Mesenchymal stem cell (in vitro differentiated cells and primary cell): ENCODE measurements around the gene COL23A1.

ENCODE experiments used
- DNase-seq: peaks from one replicate; pipeline ENCODE4 v3.0.0-alpha.2; 2013
- H2AFZ ChIP-seq: one replicate; pipeline ENCODE4 v1.6.1; 2013; ENCODE audit warnings: low read depth, mild to moderate bottlenecking, control low read depth, inconsistent platforms, low read length, moderate library complexity
- H2AK5ac ChIP-seq: 2 replicates; pipeline ENCODE4 v1.6.1; 2013; ENCODE audit warnings: low read length, moderate library complexity, mild to moderate bottlenecking, inconsistent platforms; ENCODE audit not compliant: severe bottlenecking
- H2BK120ac ChIP-seq: one replicate; pipeline ENCODE4 v1.6.1; 2013; ENCODE audit warnings: low read depth, mild to moderate bottlenecking, inconsistent platforms, low read length, moderate library complexity
- H2BK12ac ChIP-seq, 2 experiments: one replicate each; pipeline ENCODE4 v1.6.1; 2013; ENCODE audit warnings: inconsistent platforms in 2 of 2, low read length in 2 of 2, mild to moderate bottlenecking in 2 of 2, moderate library complexity in 2 of 2, control low read depth in 1 of 2
- H2BK15ac ChIP-seq: one replicate; pipeline ENCODE4 v1.6.1; 2013; ENCODE audit warnings: mild to moderate bottlenecking, low read depth, inconsistent platforms; ENCODE audit not compliant: poor library complexity, severe bottlenecking
- H2BK5ac ChIP-seq: 2 replicates; pipeline ENCODE4 v1.6.1; 2013; ENCODE audit warnings: low read depth, mild to moderate bottlenecking, low read length, control low read depth, inconsistent platforms; ENCODE audit not compliant: poor library complexity, severe bottlenecking
- H3K14ac ChIP-seq, 2 experiments: one replicate each; pipeline ENCODE4 v1.6.1; 2013; ENCODE audit warnings: inconsistent platforms in 2 of 2, low read length in 2 of 2, control low read depth in 1 of 2, mild to moderate bottlenecking in 1 of 2, moderate library complexity in 1 of 2
- H3K18ac ChIP-seq, 2 experiments: one replicate each; pipeline ENCODE4 v1.6.1; 2013; ENCODE audit warnings: inconsistent platforms in 2 of 2, low read length in 2 of 2, control low read depth in 1 of 2, low read depth in 1 of 2, mild to moderate bottlenecking in 1 of 2
- H3K23ac ChIP-seq, 2 experiments: one replicate each; pipeline ENCODE4 v1.6.1; 2013; ENCODE audit warnings: inconsistent platforms in 2 of 2, low read length in 2 of 2, mild to moderate bottlenecking in 2 of 2, moderate library complexity in 2 of 2, control low read depth in 1 of 2
- H3K27ac ChIP-seq: 2 replicates; pipeline ENCODE4 v1.5.1; 2013; ENCODE audit warnings: mild to moderate bottlenecking, moderate library complexity, low read length, control low read depth, inconsistent platforms; ENCODE audit not compliant: poor library complexity, severe bottlenecking
- H3K27me3 ChIP-seq, 2 experiments: 2 replicates each; pipeline versions ENCODE4 v1.6.1 to v1.7.0; 2013; ENCODE audit warnings: low read length in 2 of 2, mild to moderate bottlenecking in 2 of 2, moderate library complexity in 2 of 2, control low read depth in 1 of 2, inconsistent platforms in 1 of 2; ENCODE audit not compliant: control insufficient read depth in 1 of 2, insufficient read depth in 1 of 2
- H3K36me3 ChIP-seq, 2 experiments: 2 replicates each; pipeline versions ENCODE4 v1.6.1 to v1.7.0; 2013; ENCODE audit warnings: low read length in 2 of 2, control low read depth in 1 of 2, inconsistent platforms in 1 of 2, low read depth in 1 of 2, mild to moderate bottlenecking in 1 of 2; ENCODE audit not compliant: insufficient read depth in 2 of 2, control insufficient read depth in 1 of 2
- H3K4ac ChIP-seq, 2 experiments: one replicate each; pipeline ENCODE4 v1.6.1; 2013; ENCODE audit warnings: inconsistent platforms in 2 of 2, low read length in 2 of 2, mild to moderate bottlenecking in 2 of 2, moderate library complexity in 2 of 2, control low read depth in 1 of 2, low read depth in 1 of 2
- H3K4me1 ChIP-seq: 2 replicates; pipeline ENCODE4 v1.6.1; 2013; ENCODE audit warnings: low read depth, low read length, control low read depth; ENCODE audit not compliant: control insufficient read depth, insufficient read depth
- H3K4me2 ChIP-seq: 2 replicates; pipeline ENCODE4 v1.6.1; 2013; ENCODE audit warnings: low read length, mild to moderate bottlenecking, inconsistent platforms; ENCODE audit not compliant: poor library complexity, severe bottlenecking
- H3K4me3 ChIP-seq, 2 experiments: 2 replicates each; pipeline versions ENCODE4 v1.5.1 to v1.7.0; 2013; ENCODE audit warnings: low read length in 2 of 2, mild to moderate bottlenecking in 2 of 2, control low read depth in 1 of 2, low read depth in 1 of 2; ENCODE audit not compliant: insufficient read depth in 1 of 2
- H3K79me1 ChIP-seq: replicated peaks from 2 replicates; pipeline ENCODE4 v1.6.1; 2013; ENCODE audit warnings: mild to moderate bottlenecking, control low read depth, low read length, inconsistent platforms; ENCODE audit not compliant: poor library complexity, severe bottlenecking
- H3K9ac ChIP-seq: 2 replicates; pipeline ENCODE4 v1.7.0; 2013; ENCODE audit warnings: mild to moderate bottlenecking, low read length, moderate library complexity
- H3K9me3 ChIP-seq: 2 replicates; pipeline ENCODE4 v1.7.0; 2013; ENCODE audit warnings: mild to moderate bottlenecking, low read length; ENCODE audit not compliant: control insufficient read depth
- H4K8ac ChIP-seq: one replicate; pipeline ENCODE4 v1.6.1; 2013; ENCODE audit warnings: inconsistent platforms, mild to moderate bottlenecking, low read length, moderate library complexity
- H4K91ac ChIP-seq: one replicate; pipeline ENCODE4 v1.6.1; 2013; ENCODE audit warnings: mild to moderate bottlenecking, low read length, inconsistent platforms
- WGBS: methylation state at CpG from one replicate; pipeline ENCODE4 v1.1.7; 2013; ENCODE audit warnings: mixed read lengths; 5-methylcytosine and 5-hydroxymethylcytosine counted together

COL23A1 gene

DNA sequence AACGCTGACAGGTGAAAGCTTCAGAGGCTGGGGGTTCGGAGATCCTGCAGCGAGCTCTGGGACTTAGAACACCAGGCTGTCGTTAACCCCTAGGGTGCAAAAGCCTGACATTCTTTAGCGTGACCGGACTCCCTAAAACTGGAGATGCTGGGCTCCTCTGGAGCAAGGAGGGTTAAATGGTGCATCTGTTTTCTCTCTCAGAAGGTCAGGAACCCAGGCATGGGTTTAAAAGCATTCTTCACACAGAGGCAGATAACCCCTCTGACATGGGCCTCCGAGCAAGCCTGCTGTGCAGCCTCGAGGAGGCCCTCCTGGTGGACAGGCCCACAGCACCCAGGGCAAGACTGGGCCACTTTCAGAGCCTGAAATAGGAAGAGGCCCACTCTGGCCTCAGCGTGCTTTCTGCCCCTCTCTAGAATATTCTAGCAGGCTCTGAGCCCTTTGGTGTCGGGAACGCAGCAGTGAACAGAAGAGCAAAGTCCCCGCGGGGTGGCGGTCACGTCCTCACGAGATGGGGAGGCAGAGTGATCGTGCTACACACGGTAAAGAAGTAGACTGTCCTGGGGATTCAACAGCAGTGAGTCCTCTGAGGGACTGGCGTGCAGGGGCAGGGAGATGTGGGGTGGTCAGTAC, 124.8 kb downstream of the COL23A1 start:
- H3K36me3 ChIP-seq, result no peaks in the 10 kb centered on the region
- H3K9ac ChIP-seq, result no peak overlapping the region
- no peak overlapping the region for H2AFZ ChIP-seq
- H3K79me1 ChIP-seq, result no peaks in the 10 kb centered on the region
- H2BK12ac ChIP-seq, result no peak overlapping the region
- H3K4ac ChIP-seq, result no peak overlapping the region
- no peak overlapping the region for H3K23ac ChIP-seq
- H3K27ac ChIP-seq, result no peak overlapping the region
- H3K4me2 ChIP-seq, result no peak overlapping the region
- H2AK5ac ChIP-seq, result no peak overlapping the region
- no peaks in the 10 kb centered on the region for H3K9me3 ChIP-seq
- H4K91ac ChIP-seq, result no peak overlapping the region
- DNase-seq, result no peak
- peaks cover 0 to 24% of the 10 kb centered on the region in 2 experiments for H3K27me3 ChIP-seq
- H3K14ac ChIP-seq, result no peak overlapping the region
- H2BK120ac ChIP-seq, result no peak overlapping the region
- no peak overlapping the region for H2BK15ac ChIP-seq
- no peak overlapping the region for H3K18ac ChIP-seq
- H4K8ac ChIP-seq, result no peak overlapping the region
- H2BK5ac ChIP-seq, result no peak overlapping the region
- WGBS, result 60% methylated on average over 19 of the region's 19 CpGs
- H3K4me1 ChIP-seq, result no peaks in the 10 kb centered on the region
- H3K4me3 ChIP-seq, result no peak overlapping the region

DNA sequence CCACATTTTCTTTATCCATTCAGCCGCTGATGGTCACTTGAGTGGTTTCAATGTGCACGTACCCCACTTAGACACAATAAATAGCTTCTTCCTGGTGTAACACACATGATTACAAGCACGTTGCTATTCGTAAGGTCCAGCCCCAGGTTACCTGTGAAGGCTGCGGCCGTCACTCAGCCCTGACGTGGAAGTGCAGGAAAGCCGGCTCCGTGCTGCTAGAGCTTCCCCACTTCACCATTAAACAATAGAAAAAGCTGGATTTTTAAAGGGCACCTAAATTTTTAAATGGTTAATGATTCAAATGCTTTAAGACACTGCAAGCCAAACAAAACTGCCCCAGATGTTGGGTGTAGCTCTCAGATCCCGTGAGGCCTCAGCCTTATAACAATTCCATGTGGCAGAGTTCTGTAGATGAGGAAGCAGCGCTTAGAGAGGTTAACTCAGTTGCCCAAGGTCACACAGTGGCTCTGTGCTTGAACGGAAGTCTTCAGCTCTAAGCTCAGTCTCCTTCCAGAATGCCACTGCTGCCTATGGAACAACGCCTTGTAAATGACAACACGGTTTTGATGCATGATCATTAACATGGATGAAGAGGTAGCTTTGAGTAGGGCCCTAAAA, 125.7 kb downstream of the COL23A1 start:
- Histone ChIP-seq H3K79me1 (no peaks in the 10 kb centered on the region), H2BK120ac (no peak overlapping the region), H2BK15ac (no peak overlapping the region), H3K9me3 (no peaks in the 10 kb centered on the region), H3K36me3 (no peaks in the 10 kb centered on the region), H3K4me2 (no peak overlapping the region), H2AFZ (no peak overlapping the region), H3K4me1 (no peaks in the 10 kb centered on the region), H3K4ac (no peak overlapping the region), H4K8ac (no peak overlapping the region), H3K9ac (no peak overlapping the region), H2BK5ac (no peak overlapping the region), H3K27ac (no peak overlapping the region), H3K23ac (no peak overlapping the region), H3K14ac (no peak overlapping the region), H3K4me3 (no peak overlapping the region), H4K91ac (no peak overlapping the region), H2BK12ac (no peak overlapping the region), H3K18ac (no peak overlapping the region), H2AK5ac (no peak overlapping the region), H3K27me3 (peaks cover 0 to 24% of the 10 kb centered on the region in 2 experiments)
- WGBS, result 68% methylated on average over 10 of the region's 14 CpGs
- no peak for DNase-seq

DNA sequence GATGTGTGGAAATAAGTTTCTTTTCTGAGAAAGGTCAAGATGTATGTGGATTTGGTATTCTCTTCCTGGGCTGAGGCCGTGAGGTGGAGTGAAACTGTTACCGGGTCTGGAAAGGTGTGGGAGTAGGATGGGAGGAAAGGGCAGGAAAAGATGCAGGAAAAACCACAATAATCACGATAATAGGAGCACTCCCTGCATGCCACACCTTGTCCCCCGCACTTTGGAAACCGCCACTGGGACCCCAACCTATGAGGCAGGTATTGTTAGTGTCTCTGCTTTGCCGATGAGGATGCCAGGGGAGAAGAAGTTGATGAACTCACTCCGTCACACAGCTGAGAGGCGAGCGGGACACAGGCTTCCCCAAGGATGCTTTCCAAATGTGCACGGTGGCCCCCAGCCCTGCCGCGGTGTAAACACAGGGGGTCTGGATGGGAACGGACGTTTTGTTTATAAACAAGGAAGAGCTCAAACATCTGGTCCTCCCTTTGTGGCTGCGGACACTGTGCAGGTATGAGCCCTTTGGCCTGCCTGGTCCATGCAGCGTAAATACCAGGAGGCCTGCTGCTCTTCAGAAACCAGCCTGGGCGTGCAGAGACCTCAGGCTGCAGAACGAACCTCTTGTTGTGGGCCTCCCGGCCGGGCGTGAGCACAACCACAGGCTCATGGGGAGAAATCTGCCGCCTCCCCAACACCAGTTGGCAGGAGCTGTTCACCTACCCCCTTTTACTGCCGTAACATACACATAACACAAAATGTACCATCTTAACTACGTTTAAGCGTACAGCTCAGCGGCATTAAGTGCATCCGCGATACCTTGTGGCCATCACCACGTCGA, 126.7 kb downstream of the COL23A1 start:
- Histone ChIP-seq H3K79me1 (no peaks in the 10 kb centered on the region), H3K27me3 (peaks cover 0 to 14% of the 10 kb centered on the region in 2 experiments), H4K91ac (no peak overlapping the region), H3K18ac (no peak overlapping the region), H3K23ac (no peak overlapping the region), H3K14ac (no peak overlapping the region), H3K9me3 (no peaks in the 10 kb centered on the region), H3K4me2 (no peak overlapping the region), H3K4me1 (no peaks in the 10 kb centered on the region), H2BK15ac (no peak overlapping the region), H4K8ac (peak overlapping the region; percentile 36), H3K27ac (no peak overlapping the region), H2BK120ac (no peak overlapping the region), H2BK12ac (no peak overlapping the region), H3K4ac (no peak overlapping the region), H3K9ac (no peak overlapping the region), H3K4me3 (no peak overlapping the region), H2AK5ac (no peak overlapping the region), H2BK5ac (no peak overlapping the region), H2AFZ (no peak overlapping the region), H3K36me3 (no peaks in the 10 kb centered on the region)
- no peak for DNase-seq
- 66% methylated on average over 30 of the region's 30 CpGs for WGBS

DNA sequence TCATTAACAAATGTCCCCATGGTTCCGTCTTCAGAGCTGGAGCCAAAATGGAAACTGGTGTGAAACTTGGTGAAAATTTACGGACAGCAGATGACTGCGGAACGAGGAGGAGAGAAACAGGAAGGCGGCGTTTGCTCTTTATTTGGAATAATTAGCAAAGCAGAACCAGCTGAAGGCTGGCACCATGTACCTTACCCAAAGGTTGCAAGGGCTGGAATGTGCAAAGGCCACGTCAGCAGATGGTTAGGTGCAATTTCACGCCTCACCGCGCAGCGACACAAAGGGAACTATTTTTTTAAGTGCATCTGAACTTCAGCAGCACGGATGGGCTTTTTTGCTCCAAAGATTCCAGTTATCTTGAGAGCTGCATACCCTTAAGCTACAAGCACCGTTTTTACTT, 127.4 kb downstream of the COL23A1 start:
- Histone ChIP-seq H4K91ac (no peak overlapping the region), H4K8ac (no peak overlapping the region), H3K4me2 (no peak overlapping the region), H2AK5ac (no peak overlapping the region), H2AFZ (no peak overlapping the region), H2BK12ac (no peak overlapping the region), H3K79me1 (no peaks in the 10 kb centered on the region), H3K4me1 (no peaks in the 10 kb centered on the region), H3K23ac (no peak overlapping the region), H3K18ac (no peak overlapping the region), H3K9me3 (no peaks in the 10 kb centered on the region), H3K4ac (no peak overlapping the region), H3K36me3 (no peaks in the 10 kb centered on the region), H2BK15ac (no peak overlapping the region), H2BK120ac (no peak overlapping the region), H3K27me3 (peaks cover 0 to 12% of the 10 kb centered on the region in 2 experiments), H3K4me3 (no peak overlapping the region), H2BK5ac (no peak overlapping the region), H3K27ac (no peak overlapping the region), H3K9ac (no peak overlapping the region), H3K14ac (no peak overlapping the region)
- 87% methylated on average over 11 of the region's 13 CpGs for WGBS
- no peak for DNase-seq
